Testis (tissue), 3 donors: ENCODE results near the gene DISC1. TPM values are rescaled to one million over a fixed set of nuclear protein-coding genes. Genes with fewer than 3 reads are reported as not detected.

Source experiments
- DNase-seq: peaks from one replicate; pipeline ENCODE4 v3.0.0-alpha.2; 2019
- H3K27ac ChIP-seq, 2 donors: fragments of 200-600 bp; sonication (generic); one replicate each; pipeline ENCODE4 v1.5.1; 2019
- H3K27me3 ChIP-seq: fragments of 200-600 bp; sonication (generic); one replicate; pipeline ENCODE4 v1.5.1; 2019
- H3K36me3 ChIP-seq: fragments of 200-600 bp; sonication (generic); one replicate; pipeline ENCODE4 v1.5.1; 2017; ENCODE audit warnings: low read depth; ENCODE audit errors: missing control alignments
- H3K4me1 ChIP-seq: fragments of 200-600 bp; sonication (generic); one replicate; pipeline ENCODE4 v1.5.1; 2019
- H3K4me3 ChIP-seq, 2 donors: fragments of 200-600 bp; sonication (generic); one replicate each; pipeline ENCODE4 v1.5.1; 2017 to 2019
- H3K9me3 ChIP-seq: fragments of 200-600 bp; sonication (generic); one replicate; pipeline ENCODE4 v1.5.1; 2017
- CTCF ChIP-seq, 3 experiments: fragments of 450-650 bp in 2 of 3; fragments of 200-600 bp in 1 of 3; sonication (generic) in 1 of 3; IDR thresholded peaks; one replicate each; pipeline ENCODE4 v1.5.1; 2016 to 2019; ENCODE audit warnings: antibody characterized with exemption in 3 of 3, mild to moderate bottlenecking in 2 of 3, moderate library complexity in 1 of 3
- POLR2A ChIP-seq: fragments of 450-650 bp; IDR thresholded peaks from one replicate; pipeline ENCODE4 v1.6.1; 2017; ENCODE audit warnings: antibody characterized with exemption, mild to moderate bottlenecking, moderate library complexity
- WGBS, 2 donors: methylation state at CpG; one replicate each; pipeline ENCODE4 v1.1.5; 2018; 5-methylcytosine and 5-hydroxymethylcytosine counted together
- intact Hi-C: fragments of 100-400 bp; cut with DNase I; formaldehyde crosslinking; loops from one replicate; pipeline ENCODE4 v1.15.1; 2023; ENCODE audit warnings: low total_unique reads
- polyA plus RNA-seq: library from polyadenylated mRNA; stranded (reverse); fragments of 350-450 nt; fragmentation: Illumina TruSeq; extraction: RNeasy Lipid Tissue Mini Kit (QIAGEN cat#74804); gene quantifications from one replicate; pipeline ENCODE4 v1.2.3, GENCODE V29; 2014; ENCODE audit warnings: low read depth, low replicate concordance; ENCODE audit not compliant: insufficient read depth
- total RNA-seq, 2 donors: library from RNA; depleted of rRNA; stranded (reverse); fragments of >200 nt; gene quantifications; one replicate each; pipeline ENCODE4 v1.2.3, GENCODE V29; 2016

DISC1 gene
- total and polyA plus RNA-seq, 3 donors from 2014 or later = 1.8 to 6.8 (median 5.7) TPM

GRCh38 chr1:231603598-231604275 lies 22.9 kb upstream of the DISC1 start:
- no peak for TF ChIP-seq POLR2A
- peak; percentile 50 to 87 (median 52) for TF ChIP-seq CTCF (IDR thresholded peaks at IDR 0.05)
- intact Hi-C loops = no loop called here
- H3K9me3 ChIP-seq = no peaks in the 10 kb centered on the region
- H3K36me3 ChIP-seq = no peaks in the 10 kb centered on the region
- H3K27me3 ChIP-seq = no peaks in the 10 kb centered on the region
- no peak overlapping the region for H3K27ac ChIP-seq
- H3K4me3 ChIP-seq = peak overlapping the region in 1 of 2 donors; percentile 33
- H3K4me1 ChIP-seq = no peaks in the 10 kb centered on the region
- 18 to 22% methylated on average over 8 of the region's 8 CpGs for WGBS, 2 donors
- peak; percentile 41 for DNase-seq

- 68 to 74% methylated on average over 2 of the region's 2 CpGs for WGBS, 2 donors
- H3K4me1 ChIP-seq = no peaks in the 10 kb centered on the region
- DNase-seq = no peak
- H3K9me3 ChIP-seq = no peaks in the 10 kb centered on the region
- no peak overlapping the region for H3K27ac ChIP-seq
- H3K27me3 ChIP-seq = no peaks in the 10 kb centered on the region
- H3K36me3 ChIP-seq = no peaks in the 10 kb centered on the region
- intact Hi-C loops = no loop called here
- H3K4me3 ChIP-seq = no peak overlapping the region
- TF ChIP-seq POLR2A = no peak
- TF ChIP-seq CTCF (IDR thresholded peaks at IDR 0.05) = no peak
Observed at GRCh38 chr1:231604276-231604621, 22.3 kb upstream of the DISC1 start.

GRCh38 chr1:231605149-231606100 lies 21.2 kb upstream of the DISC1 start:
- Histone ChIP-seq H3K27ac (no peak overlapping the region), H3K9me3 (no peaks in the 10 kb centered on the region), H3K27me3 (no peaks in the 10 kb centered on the region), H3K4me1 (no peaks in the 10 kb centered on the region), H3K36me3 (no peaks in the 10 kb centered on the region), H3K4me3 (no peak overlapping the region)
- intact Hi-C loops = no loop called here
- no peak for DNase-seq
- WGBS, 2 donors = 71 to 73% methylated on average over 8 of the region's 8 CpGs
- TF ChIP-seq POLR2A (no peak), CTCF (IDR thresholded peaks at IDR 0.05) (no peak)

- H3K36me3 ChIP-seq = no peaks in the 10 kb centered on the region
- no peak overlapping the region for H3K4me3 ChIP-seq
- no peaks in the 10 kb centered on the region for H3K27me3 ChIP-seq
- TF ChIP-seq POLR2A (no peak), CTCF (IDR thresholded peaks at IDR 0.05) (no peak)
- H3K4me1 ChIP-seq = no peaks in the 10 kb centered on the region
- 77 to 85% methylated on average over 4 of the region's 4 CpGs for WGBS, 2 donors
- no peak for DNase-seq
- no peaks in the 10 kb centered on the region for H3K9me3 ChIP-seq
- no peak overlapping the region for H3K27ac ChIP-seq
- intact Hi-C loops = no loop called here
Observed at GRCh38 chr1:231606712-231607111, 19.9 kb upstream of the DISC1 start.
